Measurements from ENCODE around the gene AMFR. TPM values are rescaled to one million over a fixed set of nuclear protein-coding genes. Genes with fewer than 3 reads are reported as not detected.

AMFR gene
- total RNA-seq, 1 donor from 2014 or later: 65.2 TPM

DNA sequence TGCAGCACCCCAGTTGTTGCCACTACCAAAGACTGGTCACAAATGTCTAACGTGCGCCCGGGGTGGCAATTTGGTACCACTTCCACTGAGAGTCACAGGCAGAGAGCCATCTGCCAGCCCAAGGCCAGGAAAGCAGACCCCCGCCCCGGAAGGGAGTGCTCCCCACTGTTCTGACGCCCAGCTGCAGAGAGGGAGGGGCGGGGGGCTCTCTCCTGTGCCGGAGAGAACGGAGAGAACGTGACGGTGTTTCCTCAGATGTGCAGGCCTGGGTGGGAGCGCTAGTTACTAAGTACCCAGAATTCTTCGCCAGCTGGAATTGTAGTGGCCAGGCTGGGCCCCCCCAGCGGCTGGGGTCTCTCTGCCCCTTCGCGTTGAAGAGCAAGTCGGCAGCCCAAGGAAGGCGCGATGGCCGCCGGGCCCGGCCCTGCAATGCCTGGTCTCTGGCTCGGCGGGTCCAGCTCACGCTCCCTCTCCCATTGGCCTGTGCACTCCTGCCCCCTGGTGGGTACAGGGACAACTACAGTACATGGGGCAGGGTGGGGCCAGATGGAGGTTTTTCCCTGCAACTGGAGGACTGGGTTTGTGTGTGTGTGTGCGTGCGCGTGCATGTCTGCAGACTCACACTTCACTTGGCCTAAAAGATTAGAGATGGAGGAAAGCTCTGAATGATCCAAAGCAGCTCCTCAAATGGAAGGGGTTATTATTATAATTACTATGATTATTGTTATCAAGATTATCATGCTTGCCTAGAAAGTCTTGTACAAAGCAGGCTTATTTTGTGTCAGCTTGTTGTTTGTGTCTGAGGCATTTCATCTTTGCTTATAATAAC is 107.1 kb downstream of the AMFR start:
- Histone ChIP-seq H3K4me3 (peak overlapping the region; percentile 55), H3K36me3 (no peaks in the 10 kb centered on the region), H3K4me1 (peaks cover 6% of the 10 kb centered on the region), H3K27ac (replicated peaks) (no peak overlapping the region), H3K27me3 (ENCODE audit: low read depth) (no peaks in the 10 kb centered on the region), H3K9me3 (replicated peaks) (no peaks in the 10 kb centered on the region)
- DNase-seq: peak; percentile 81
- intact Hi-C loops (cut with micrococcal nuclease): loop anchor here (5.0 to 10.0 kb wide), 2 partner anchors 283 to 376 kb away; no protein-coding TSS in a partner anchor
- TF ChIP-seq, protein P1, sequence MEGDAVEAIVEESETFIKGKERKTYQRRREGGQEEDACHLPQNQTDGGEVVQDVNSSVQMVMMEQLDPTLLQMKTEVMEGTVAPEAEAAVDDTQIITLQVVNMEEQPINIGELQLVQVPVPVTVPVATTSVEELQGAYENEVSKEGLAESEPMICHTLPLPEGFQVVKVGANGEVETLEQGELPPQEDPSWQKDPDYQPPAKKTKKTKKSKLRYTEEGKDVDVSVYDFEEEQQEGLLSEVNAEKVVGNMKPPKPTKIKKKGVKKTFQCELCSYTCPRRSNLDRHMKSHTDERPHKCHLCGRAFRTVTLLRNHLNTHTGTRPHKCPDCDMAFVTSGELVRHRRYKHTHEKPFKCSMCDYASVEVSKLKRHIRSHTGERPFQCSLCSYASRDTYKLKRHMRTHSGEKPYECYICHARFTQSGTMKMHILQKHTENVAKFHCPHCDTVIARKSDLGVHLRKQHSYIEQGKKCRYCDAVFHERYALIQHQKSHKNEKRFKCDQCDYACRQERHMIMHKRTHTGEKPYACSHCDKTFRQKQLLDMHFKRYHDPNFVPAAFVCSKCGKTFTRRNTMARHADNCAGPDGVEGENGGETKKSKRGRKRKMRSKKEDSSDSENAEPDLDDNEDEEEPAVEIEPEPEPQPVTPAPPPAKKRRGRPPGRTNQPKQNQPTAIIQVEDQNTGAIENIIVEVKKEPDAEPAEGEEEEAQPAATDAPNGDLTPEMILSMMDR (IDR thresholded peaks at IDR 0.05; ENCODE audit: borderline replicate concordance): peak; percentile 98

DNA sequence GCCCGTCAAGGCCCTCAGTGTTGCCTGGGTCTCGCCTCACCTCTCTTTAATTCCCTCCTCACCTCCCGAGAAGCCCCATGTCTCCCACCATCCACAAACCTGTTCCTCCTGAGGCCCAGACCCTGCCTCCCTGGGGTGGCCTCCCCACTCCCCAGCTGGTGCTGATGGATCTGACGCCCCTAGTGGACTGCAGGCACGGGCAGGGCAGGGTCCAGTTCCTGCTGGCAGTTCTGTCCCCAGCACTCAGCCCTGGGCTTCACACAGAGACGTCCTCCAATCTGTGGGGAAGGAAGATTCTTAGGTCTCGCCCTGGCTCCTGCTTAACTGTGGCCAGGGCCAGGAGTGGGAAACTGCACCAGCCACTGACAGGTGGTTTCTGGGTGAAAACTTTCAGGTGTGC is 108.8 kb downstream of the AMFR start:
- Histone ChIP-seq H3K4me3 (no peak overlapping the region), H3K27me3 (ENCODE audit: low read depth) (no peaks in the 10 kb centered on the region), H3K9me3 (replicated peaks) (no peaks in the 10 kb centered on the region), H3K27ac (replicated peaks) (no peak overlapping the region), H3K36me3 (no peaks in the 10 kb centered on the region), H3K4me1 (peaks cover 6% of the 10 kb centered on the region)
- no peak for DNase-seq
- intact Hi-C loops (cut with micrococcal nuclease): loop anchor here (5.0 to 10.0 kb wide), 2 partner anchors 282 to 374 kb away; no protein-coding TSS in a partner anchor
- TF ChIP-seq, protein P1 (IDR thresholded peaks at IDR 0.05; ENCODE audit: borderline replicate concordance): no peak

DNA sequence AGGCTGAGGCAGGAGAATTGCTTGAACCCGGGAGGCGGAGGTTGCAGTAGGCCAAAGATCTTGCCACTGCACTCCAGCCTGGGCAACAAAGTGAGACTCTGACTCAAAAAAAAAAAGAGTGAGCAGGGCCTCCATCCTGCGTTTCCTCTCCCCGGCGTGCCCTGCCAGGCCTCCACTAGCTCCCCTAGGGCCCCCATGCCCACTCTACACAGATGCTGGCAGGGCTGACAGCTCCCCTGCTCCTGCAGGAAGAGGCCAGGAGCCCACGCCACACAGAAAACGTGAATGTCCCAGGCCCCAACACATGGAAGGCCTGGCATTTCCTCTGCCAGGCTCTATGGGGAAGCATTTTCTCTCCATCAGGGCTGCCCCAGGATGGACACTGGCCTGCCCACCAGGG is 109.4 kb downstream of the AMFR start:
- H3K4me1 ChIP-seq: peaks cover 6% of the 10 kb centered on the region

DNA sequence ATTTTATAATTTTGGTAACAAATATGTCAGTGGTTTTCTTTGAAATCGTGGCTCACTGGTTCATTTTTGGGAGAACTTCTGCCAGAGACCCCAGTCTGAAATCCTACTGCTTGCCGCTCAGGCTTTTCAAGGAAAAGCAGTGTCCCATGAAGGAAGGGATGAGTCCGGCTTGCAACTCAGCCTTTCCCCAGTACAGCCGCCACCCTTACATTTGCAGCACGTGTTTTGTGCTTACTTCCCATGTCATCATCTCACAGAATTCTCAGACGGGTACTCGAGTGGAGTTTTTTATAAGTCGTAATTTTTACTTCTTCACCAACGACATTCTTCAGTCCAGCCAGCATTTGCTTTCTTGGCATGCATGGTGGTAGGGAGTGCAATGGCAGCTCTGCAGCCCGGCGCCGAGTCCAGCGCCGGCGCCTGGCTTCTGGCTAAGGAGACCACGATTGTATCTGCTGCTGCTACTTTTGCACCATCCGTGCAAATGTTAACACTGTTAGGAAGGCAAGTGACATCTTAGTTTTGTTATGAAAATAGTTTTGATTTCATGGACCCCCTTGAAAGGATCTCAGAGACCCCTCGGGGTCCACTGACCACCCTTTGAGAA is 111.0 kb downstream of the AMFR start:
- no peaks in the 10 kb centered on the region for H3K9me3 ChIP-seq (replicated peaks)
- H3K4me3 ChIP-seq: no peak overlapping the region
- H3K36me3 ChIP-seq: no peaks in the 10 kb centered on the region
- no peak for DNase-seq
- H3K27me3 ChIP-seq (ENCODE audit: low read depth): no peaks in the 10 kb centered on the region
- H3K27ac ChIP-seq (replicated peaks): no peak overlapping the region
- intact Hi-C loops (cut with micrococcal nuclease): loop anchor here (10.0 kb wide), 1 partner anchor 280 kb away; no protein-coding TSS in a partner anchor
- peaks cover 6% of the 10 kb centered on the region for H3K4me1 ChIP-seq
- TF ChIP-seq, protein P1 (IDR thresholded peaks at IDR 0.05; ENCODE audit: borderline replicate concordance): no peak

More for the DNA sequence above, 109.4 kb downstream of the AMFR start:
- no peaks in the 10 kb centered on the region for H3K36me3 ChIP-seq
- TF ChIP-seq, protein P1 (IDR thresholded peaks at IDR 0.05; ENCODE audit: borderline replicate concordance): no peak
- no peak overlapping the region for H3K4me3 ChIP-seq
- no peaks in the 10 kb centered on the region for H3K9me3 ChIP-seq (replicated peaks)
- no peak for DNase-seq
- no peaks in the 10 kb centered on the region for H3K27me3 ChIP-seq (ENCODE audit: low read depth)
- intact Hi-C loops (cut with micrococcal nuclease): loop anchor here (5.0 to 10.0 kb wide), 2 partner anchors 281 to 374 kb away; no protein-coding TSS in a partner anchor
- H3K27ac ChIP-seq (replicated peaks): no peak overlapping the region

DNA sequence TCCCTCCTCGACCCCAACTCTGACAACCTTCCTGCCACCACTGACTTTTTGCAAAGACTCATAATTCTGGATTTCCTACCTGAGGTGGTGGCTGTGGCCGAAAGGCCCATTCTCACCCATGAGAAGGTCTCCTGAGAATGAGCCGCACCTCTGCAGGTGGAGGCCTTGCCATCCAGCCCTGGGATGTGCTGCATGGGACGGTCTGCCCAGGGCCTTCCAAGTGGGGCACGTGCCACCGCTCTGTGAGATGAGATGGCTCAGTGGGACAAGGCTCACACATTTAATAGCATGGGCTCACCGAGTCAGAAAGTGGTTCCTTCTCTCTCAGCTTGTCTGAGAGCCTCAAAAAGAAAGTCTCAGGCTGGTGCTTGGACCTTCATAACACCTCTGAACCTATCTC is 112.8 kb downstream of the AMFR start:
- no peak overlapping the region for H3K4me3 ChIP-seq
- no peak overlapping the region for H3K27ac ChIP-seq (replicated peaks)
- DNase-seq: no peak
- intact Hi-C loops (cut with micrococcal nuclease): loop anchor here (10.0 kb wide), 1 partner anchor 278 kb away; no protein-coding TSS in a partner anchor
- no peaks in the 10 kb centered on the region for H3K27me3 ChIP-seq (ENCODE audit: low read depth)
- H3K4me1 ChIP-seq: no peaks in the 10 kb centered on the region
- no peaks in the 10 kb centered on the region for H3K9me3 ChIP-seq (replicated peaks)
- TF ChIP-seq, protein P1 (IDR thresholded peaks at IDR 0.05; ENCODE audit: borderline replicate concordance): no peak
- no peaks in the 10 kb centered on the region for H3K36me3 ChIP-seq
